Upper lobe of left lung (tissue), 6 donors: ENCODE data around the gene MYO1H. TPM values are rescaled to one million over a fixed set of nuclear protein-coding genes. Genes with fewer than 3 reads are reported as not detected.

Source experiments
- ATAC-seq, 2 donors: fragments of 200-7000 bp; cut with Tn5 transposase; one replicate each; pipeline ENCODE4 v1.9.1; 2022; ENCODE audit warnings: mild to moderate bottlenecking in 2 of 2, moderate library complexity in 2 of 2; ENCODE audit not compliant: low FRiP score in 2 of 2
- DNase-seq, 2 donors: peaks; one replicate each; pipeline ENCODE4 v3.0.0-alpha.2; 2019 to 2020
- H3K27ac ChIP-seq, 4 donors: fragments of 200-600 bp; sonication (generic); one replicate each; pipeline ENCODE4 v1.5.1; 2016 to 2019
- H3K27me3 ChIP-seq, 4 donors: fragments of 200-600 bp; sonication (generic); one replicate each; pipeline ENCODE4 v1.5.1; 2017 to 2019
- H3K36me3 ChIP-seq, 4 donors: fragments of 200-600 bp; sonication (generic); one replicate each; pipeline ENCODE4 v1.5.1; 2016 to 2019
- H3K4me1 ChIP-seq, 4 donors: fragments of 200-600 bp; sonication (generic); one replicate each; pipeline ENCODE4 v1.5.1; 2018 to 2019
- H3K4me3 ChIP-seq, 4 donors: fragments of 200-600 bp; sonication (generic); one replicate each; pipeline ENCODE4 v1.5.1; 2017 to 2019; ENCODE audit warnings: mild to moderate bottlenecking in 2 of 4, moderate library complexity in 1 of 4
- H3K9me3 ChIP-seq, 4 donors: fragments of 200-600 bp; sonication (generic); one replicate each; pipeline ENCODE4 v1.5.1; 2018 to 2019
- EP300 ChIP-seq, 4 donors: sonication (generic); formaldehyde crosslinking; IDR thresholded peaks; one replicate each; pipeline ENCODE4 v1.5.1; 2017; ENCODE audit warnings: antibody characterized with exemption in 4 of 4, control low read depth in 2 of 4
- POLR2A ChIP-seq, 4 donors: fragments of 450-650 bp; IDR thresholded peaks; one replicate each; pipeline ENCODE4 v1.5.1; 2016 to 2017; ENCODE audit warnings: antibody characterized with exemption in 4 of 4, mild to moderate bottlenecking in 2 of 4
- POLR2AphosphoS5 ChIP-seq, 2 donors: sonication (generic); formaldehyde crosslinking; IDR thresholded peaks; one replicate each; pipeline ENCODE4 v1.5.1; 2017; ENCODE audit warnings: antibody characterized with exemption in 2 of 2
- WGBS, 2 donors: methylation state at CpG; one replicate each; pipeline ENCODE4 v1.1.5; 2017 to 2018; 5-methylcytosine and 5-hydroxymethylcytosine counted together
- total RNA-seq, 6 donors: library from RNA; depleted of rRNA in 4 of 6; stranded (reverse); fragments of >200 nt in 4 of 6; gene quantifications; one replicate each; pipeline versions ENCODE4 v1.1.0 to v1.2.1, GENCODE V29; 2016 to 2021
- TF ChIP-seq, protein P1 (sequence below), 6 experiments: fragments of 450-650 bp in 4 of 6; fragments of 200-600 bp in 2 of 6; sonication (generic) in 2 of 6; IDR thresholded peaks; one replicate each; pipeline ENCODE4 v1.5.1; 2016 to 2019; ENCODE audit warnings: antibody characterized with exemption in 6 of 6
- donor health status: DM: no; HTN: no; CAD: no; lungs with moderate emphysema.
- donor health status: DM: no; HTN: yes; CAD: no; lungs with severe emphysema.

Gene MYO1H
- total RNA-seq, 6 donors from 2014 or later = 0.17 to 0.51 (median 0.46) TPM; not detected in 3

DNA sequence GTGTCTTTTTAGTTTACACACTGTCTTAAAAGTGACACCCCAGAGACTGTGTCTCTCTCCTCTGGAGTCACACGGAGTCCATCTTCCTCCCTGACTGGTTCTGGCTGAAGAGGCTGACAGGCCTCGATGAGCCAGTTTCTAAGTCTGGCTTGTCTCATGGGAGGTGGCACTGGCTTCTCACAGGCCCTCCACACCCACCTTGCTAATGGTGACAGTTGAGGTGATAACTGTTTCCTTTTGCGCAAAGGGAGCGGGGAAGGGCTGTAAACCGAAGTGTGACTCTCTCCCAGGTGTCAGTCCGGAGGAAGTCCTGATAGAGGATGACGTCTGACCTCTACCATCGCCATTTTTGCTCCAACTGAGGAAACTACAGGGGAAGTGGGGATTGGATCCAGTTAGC is 99.2 kb downstream of the MYO1H start:
- ATAC-seq (no peak), DNase-seq (no peak)
- no peaks in the 10 kb centered on the region for H3K9me3 ChIP-seq
- peaks cover 0 to 24% (median 19%) of the 10 kb centered on the region in 4 donors for H3K4me1 ChIP-seq
- no peak overlapping the region for H3K4me3 ChIP-seq
- H3K27me3 ChIP-seq = no peaks in the 10 kb centered on the region
- whole genome bisulfite sequencing, 2 donors = 88 to 92% methylated on average over 8 of the region's 8 CpGs
- no peak overlapping the region for H3K27ac ChIP-seq
- H3K36me3 ChIP-seq = peaks cover 3 to 77% (median 29%) of the 10 kb centered on the region in 4 donors
- TF ChIP-seq EP300 (IDR thresholded peaks at IDR 0.05) = no peak
- TF ChIP-seq POLR2AphosphoS5 (IDR thresholded peaks at IDR 0.05) = no peak
- TF ChIP-seq, protein P1, sequence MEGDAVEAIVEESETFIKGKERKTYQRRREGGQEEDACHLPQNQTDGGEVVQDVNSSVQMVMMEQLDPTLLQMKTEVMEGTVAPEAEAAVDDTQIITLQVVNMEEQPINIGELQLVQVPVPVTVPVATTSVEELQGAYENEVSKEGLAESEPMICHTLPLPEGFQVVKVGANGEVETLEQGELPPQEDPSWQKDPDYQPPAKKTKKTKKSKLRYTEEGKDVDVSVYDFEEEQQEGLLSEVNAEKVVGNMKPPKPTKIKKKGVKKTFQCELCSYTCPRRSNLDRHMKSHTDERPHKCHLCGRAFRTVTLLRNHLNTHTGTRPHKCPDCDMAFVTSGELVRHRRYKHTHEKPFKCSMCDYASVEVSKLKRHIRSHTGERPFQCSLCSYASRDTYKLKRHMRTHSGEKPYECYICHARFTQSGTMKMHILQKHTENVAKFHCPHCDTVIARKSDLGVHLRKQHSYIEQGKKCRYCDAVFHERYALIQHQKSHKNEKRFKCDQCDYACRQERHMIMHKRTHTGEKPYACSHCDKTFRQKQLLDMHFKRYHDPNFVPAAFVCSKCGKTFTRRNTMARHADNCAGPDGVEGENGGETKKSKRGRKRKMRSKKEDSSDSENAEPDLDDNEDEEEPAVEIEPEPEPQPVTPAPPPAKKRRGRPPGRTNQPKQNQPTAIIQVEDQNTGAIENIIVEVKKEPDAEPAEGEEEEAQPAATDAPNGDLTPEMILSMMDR (IDR thresholded peaks at IDR 0.05) = no peak
- no peak for TF ChIP-seq POLR2A (IDR thresholded peaks at IDR 0.05)

DNA sequence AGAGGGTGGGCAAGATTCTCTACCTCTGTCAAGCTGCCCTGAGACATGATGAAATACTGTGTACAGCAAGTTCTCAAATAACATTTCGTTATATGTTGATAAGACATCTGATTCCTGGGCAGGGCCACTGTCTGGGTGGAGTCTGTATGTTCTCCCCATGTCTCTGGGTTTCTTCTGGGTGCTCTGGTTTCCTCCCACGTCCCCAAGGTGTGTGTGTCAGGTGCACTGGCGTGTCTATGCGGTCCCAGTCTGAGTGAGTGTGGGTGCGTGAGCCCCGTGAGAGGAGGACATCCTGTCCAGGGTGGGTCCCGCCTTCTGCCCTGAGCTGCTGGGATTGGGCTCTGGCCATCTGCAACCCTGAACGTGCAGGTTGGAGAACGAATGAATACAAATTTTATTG is 99.8 kb downstream of the MYO1H start:
- Histone ChIP-seq H3K27ac (no peak overlapping the region), H3K9me3 (no peaks in the 10 kb centered on the region), H3K27me3 (no peaks in the 10 kb centered on the region), H3K36me3 (peaks cover 3 to 83% (median 34%) of the 10 kb centered on the region in 4 donors), H3K4me1 (peaks cover 0 to 24% (median 19%) of the 10 kb centered on the region in 4 donors), H3K4me3 (no peak overlapping the region)
- TF ChIP-seq POLR2AphosphoS5 (IDR thresholded peaks at IDR 0.05) (no peak), POLR2A (IDR thresholded peaks at IDR 0.05) (no peak), EP300 (IDR thresholded peaks at IDR 0.05) (no peak)
- TF ChIP-seq, protein P1 (IDR thresholded peaks at IDR 0.05) = no peak
- WGBS, 2 donors = 76 to 83% methylated on average over 9 of the region's 9 CpGs
- no peak for ATAC-seq
- no peak for DNase-seq

DNA sequence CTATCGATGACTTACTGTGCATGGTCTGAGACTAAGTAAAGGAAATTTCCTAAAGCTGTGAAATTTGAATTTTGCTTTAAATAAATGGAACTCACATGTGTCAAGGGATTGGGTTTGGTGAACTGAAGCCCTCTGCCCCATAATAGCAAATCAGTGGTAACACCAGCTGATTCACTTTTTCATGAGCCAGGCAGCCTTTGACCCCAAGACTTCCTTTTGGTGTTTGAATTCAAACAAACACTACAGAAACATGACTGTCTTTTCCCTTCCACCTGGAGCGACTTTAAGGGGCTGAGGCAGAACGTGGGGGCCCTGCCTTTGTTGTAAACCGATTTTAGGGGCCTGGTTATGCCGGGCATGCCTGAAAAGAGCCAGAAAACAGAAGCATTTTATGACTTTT is 100.6 kb downstream of the MYO1H start:
- Histone ChIP-seq H3K9me3 (no peaks in the 10 kb centered on the region), H3K4me1 (peaks cover 0 to 24% (median 19%) of the 10 kb centered on the region in 4 donors), H3K4me3 (no peak overlapping the region), H3K27ac (no peak overlapping the region), H3K36me3 (peaks cover 6 to 91% (median 41%) of the 10 kb centered on the region in 4 donors), H3K27me3 (no peaks in the 10 kb centered on the region)
- ATAC-seq (no peak), DNase-seq (no peak)
- TF ChIP-seq POLR2A (IDR thresholded peaks at IDR 0.05) (no peak), POLR2AphosphoS5 (IDR thresholded peaks at IDR 0.05) (no peak), EP300 (IDR thresholded peaks at IDR 0.05) (no peak)
- TF ChIP-seq, protein P1 (IDR thresholded peaks at IDR 0.05) = no peak
- WGBS, 2 donors = 66 to 76% methylated on average over 5 of the region's 5 CpGs

GRCh38 chr12:109448707-109449390 is 101.1 kb downstream of the MYO1H start:
- H3K36me3 ChIP-seq = peaks cover 7 to 97% (median 47%) of the 10 kb centered on the region in 4 donors
- H3K4me3 ChIP-seq = no peak overlapping the region
- no peaks in the 10 kb centered on the region for H3K9me3 ChIP-seq
- WGBS, 2 donors = 87 to 90% methylated on average over 8 of the region's 8 CpGs
- H3K27ac ChIP-seq = no peak overlapping the region
- DNase-seq (no peak), ATAC-seq (no peak)
- peaks cover 0 to 21% (median 16%) of the 10 kb centered on the region in 4 donors for H3K4me1 ChIP-seq
- no peaks in the 10 kb centered on the region for H3K27me3 ChIP-seq
- TF ChIP-seq, protein P1 (IDR thresholded peaks at IDR 0.05) = no peak
- no peak for TF ChIP-seq EP300 (IDR thresholded peaks at IDR 0.05)
- no peak for TF ChIP-seq POLR2A (IDR thresholded peaks at IDR 0.05)
